DOHH2 (cell line): Measurements from ENCODE around the gene TMEM144.

Experiments
- EZH2phosphoT487 ChIP-seq: fragments of 200-600 bp; sonication (generic); IDR thresholded peaks from 2 replicates; pipeline ENCODE4 v1.6.1; 2017; ENCODE audit warnings: borderline replicate concordance, mild to moderate bottlenecking, antibody characterized with exemption, low read length, moderate library complexity, mixed read lengths
- TF ChIP-seq, protein P1 (sequence below): fragments of 200-600 bp; sonication (generic); IDR thresholded peaks from one replicate; pipeline ENCODE4 v1.5.1; 2014; ENCODE audit warnings: antibody characterized with exemption, mild to moderate bottlenecking, low read depth, low read length; ENCODE audit not compliant: poor library complexity, severe bottlenecking

DNA sequence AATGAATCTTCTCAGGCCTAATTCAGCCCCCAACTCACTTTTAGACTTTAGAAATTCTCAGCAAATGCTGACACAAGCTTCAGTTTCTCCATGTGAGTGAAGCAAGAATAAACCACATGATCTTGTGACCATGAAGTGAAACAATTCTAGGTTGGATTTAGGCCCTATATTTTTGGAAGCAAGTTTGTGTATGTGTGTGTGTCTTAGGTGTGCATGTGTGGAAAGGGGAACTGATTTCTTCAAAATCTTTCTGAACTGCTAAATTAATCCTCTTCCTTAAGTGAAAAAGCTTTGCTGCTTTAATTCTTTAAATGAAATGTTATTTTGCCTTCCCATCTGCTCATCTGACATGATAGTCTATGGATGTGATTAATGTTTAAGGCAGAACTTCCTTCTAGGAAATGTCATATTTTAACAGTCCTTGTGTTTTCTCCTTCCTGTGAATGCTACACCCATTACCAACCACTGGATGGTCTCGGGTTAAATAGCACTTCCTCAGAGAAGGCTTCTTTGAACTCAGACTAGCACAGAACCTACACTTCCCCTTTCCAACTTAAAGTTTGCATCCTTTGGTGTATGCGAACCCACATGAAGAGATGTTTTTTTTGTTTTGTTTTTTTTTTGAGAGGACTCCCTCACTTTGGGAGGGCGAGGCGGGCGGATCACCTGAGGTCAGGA is 1.2 kb upstream of the TMEM144 start:
- TF ChIP-seq, protein P1, sequence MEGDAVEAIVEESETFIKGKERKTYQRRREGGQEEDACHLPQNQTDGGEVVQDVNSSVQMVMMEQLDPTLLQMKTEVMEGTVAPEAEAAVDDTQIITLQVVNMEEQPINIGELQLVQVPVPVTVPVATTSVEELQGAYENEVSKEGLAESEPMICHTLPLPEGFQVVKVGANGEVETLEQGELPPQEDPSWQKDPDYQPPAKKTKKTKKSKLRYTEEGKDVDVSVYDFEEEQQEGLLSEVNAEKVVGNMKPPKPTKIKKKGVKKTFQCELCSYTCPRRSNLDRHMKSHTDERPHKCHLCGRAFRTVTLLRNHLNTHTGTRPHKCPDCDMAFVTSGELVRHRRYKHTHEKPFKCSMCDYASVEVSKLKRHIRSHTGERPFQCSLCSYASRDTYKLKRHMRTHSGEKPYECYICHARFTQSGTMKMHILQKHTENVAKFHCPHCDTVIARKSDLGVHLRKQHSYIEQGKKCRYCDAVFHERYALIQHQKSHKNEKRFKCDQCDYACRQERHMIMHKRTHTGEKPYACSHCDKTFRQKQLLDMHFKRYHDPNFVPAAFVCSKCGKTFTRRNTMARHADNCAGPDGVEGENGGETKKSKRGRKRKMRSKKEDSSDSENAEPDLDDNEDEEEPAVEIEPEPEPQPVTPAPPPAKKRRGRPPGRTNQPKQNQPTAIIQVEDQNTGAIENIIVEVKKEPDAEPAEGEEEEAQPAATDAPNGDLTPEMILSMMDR = no peak
- TF ChIP-seq EZH2phosphoT487 = no peak
